Endothelial cell of umbilical vein (primary cell): ENCODE results near the gene TNKS1BP1.

Source experiments
- CTCF ChIP-seq, 2 donors: IDR thresholded peaks; 1 replicate in 1 of 2; 2 replicates in 1 of 2; pipeline ENCODE4 v1.5.1; 2011; ENCODE audit warnings: low read length in 2 of 2, mild to moderate bottlenecking in 2 of 2, moderate library complexity in 2 of 2, control low read depth in 1 of 2, inconsistent platforms in 1 of 2, low read depth in 1 of 2; ENCODE audit not compliant: insufficient read depth in 1 of 2; ENCODE audit errors: extremely low read depth in 1 of 2
- EZH2 ChIP-seq: IDR thresholded peaks from 2 replicates; pipeline ENCODE4 v1.6.1; 2012; ENCODE audit warnings: borderline replicate concordance, low read depth, mild to moderate bottlenecking, moderate library complexity, low read length, inconsistent platforms; ENCODE audit not compliant: severe bottlenecking
- FOS ChIP-seq: IDR thresholded peaks from 2 replicates; pipeline ENCODE4 v1.6.1; 2011; ENCODE audit warnings: mild to moderate bottlenecking, low read length, moderate library complexity, borderline replicate concordance; ENCODE audit not compliant: insufficient read depth
- JUN ChIP-seq: IDR thresholded peaks from 2 replicates; pipeline ENCODE4 v1.6.1; 2011; ENCODE audit warnings: borderline replicate concordance, low read depth; ENCODE audit not compliant: insufficient read length, insufficient read depth
- MAX ChIP-seq: IDR thresholded peaks from 2 replicates; pipeline ENCODE4 v1.6.1; 2011; ENCODE audit not compliant: insufficient read depth, insufficient read length
- POLR2A ChIP-seq: IDR thresholded peaks from 2 replicates; pipeline ENCODE4 v1.6.1; 2012; ENCODE audit warnings: low read depth, mild to moderate bottlenecking, control low read depth, low read length
- POLR2AphosphoS5 ChIP-seq: IDR thresholded peaks from 2 replicates; pipeline ENCODE4 v1.6.1; 2012; ENCODE audit warnings: low read depth, mild to moderate bottlenecking, control low read depth, low read length, moderate library complexity; ENCODE audit not compliant: insufficient read depth

- TF ChIP-seq MAX (no peak), POLR2A (no peak), POLR2AphosphoS5 (no peak), CTCF (IDR thresholded peaks at IDR 0.05; ENCODE audit: extremely low read depth in 1 of 2, insufficient read depth in 1 of 2, low read depth in 1 of 2, low read length in 2 of 2) (no peak), JUN (no peak), EZH2 (no peak), FOS (no peak)
Measured at GRCh38 chr11:57358543-57358961, 33.8 kb upstream of the TNKS1BP1 start.
